Keratinocyte (primary cell): ENCODE measurements around the gene SUGCT.

ENCODE experiments used
- CTCF ChIP-seq, 3 experiments: IDR thresholded peaks in 1 of 3; conservative IDR thresholded peaks in 1 of 3; optimal IDR thresholded peaks in 1 of 3; 2 replicates in 2 of 3; 3 replicates in 1 of 3; pipeline versions ENCODE3 to v1.5.1; 2011; ENCODE audit warnings: low read length in 3 of 3, mild to moderate bottlenecking in 3 of 3, moderate library complexity in 2 of 3, control low read depth in 1 of 3, inconsistent platforms in 1 of 3; ENCODE audit not compliant: insufficient read depth in 2 of 3; ENCODE audit errors: extremely low read depth in 1 of 3
- EZH2 ChIP-seq: IDR thresholded peaks from one replicate; pipeline ENCODE4 v1.6.1; 2012; ENCODE audit warnings: inconsistent platforms, mild to moderate bottlenecking, low read length, moderate library complexity

- TF ChIP-seq EZH2, result no peak
- TF ChIP-seq CTCF (optimal IDR thresholded peaks at IDR 0.05 in 1 of 3, IDR thresholded peaks at IDR 0.05 in 1 of 3, conservative IDR thresholded peaks at IDR 0.05 in 1 of 3; ENCODE audit: extremely low read depth in 1 of 3, insufficient read depth in 2 of 3, low read length in 3 of 3), result no peak
Observed at GRCh38 chr7:40583667-40584444, 449.1 kb downstream of the SUGCT start.
